Measurements from ENCODE around the gene CLRN3.

DNA sequence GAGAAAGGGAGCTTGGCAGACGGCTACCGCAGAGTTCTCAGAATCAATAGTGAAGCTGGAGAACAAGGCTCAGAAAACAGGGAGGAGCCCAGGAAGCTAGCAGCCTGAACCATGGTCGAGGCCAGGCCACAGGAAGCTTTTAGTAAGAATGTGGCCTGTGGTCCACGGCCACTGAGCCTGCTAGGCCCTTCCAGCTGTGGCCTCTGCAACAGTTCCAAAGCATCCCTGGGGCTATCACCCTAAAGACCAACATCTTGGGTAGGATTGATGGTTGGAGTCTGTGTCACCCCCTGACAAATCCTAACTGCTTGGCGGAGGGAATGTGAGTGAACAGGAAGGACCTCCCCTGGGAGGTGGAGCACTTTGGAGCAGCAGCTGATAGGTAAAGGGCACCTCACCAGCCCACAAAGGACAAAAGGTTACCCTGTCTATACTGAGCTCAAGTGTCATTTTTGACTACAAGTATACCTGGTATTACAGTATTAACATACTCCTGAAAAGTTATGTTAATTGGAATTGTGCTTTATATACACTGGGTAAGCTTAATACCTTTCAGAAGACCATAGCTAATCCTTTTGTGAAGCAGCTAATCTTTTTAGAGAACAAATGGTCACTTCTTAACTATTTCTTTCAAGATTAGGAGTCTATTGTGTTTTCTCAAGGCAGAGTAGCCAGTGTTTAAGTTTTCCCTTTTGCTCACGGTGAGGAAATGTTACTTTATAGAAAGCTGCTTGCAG lies 32.9 kb upstream of the CLRN3 start:
- TF ChIP-seq, protein P1, sequence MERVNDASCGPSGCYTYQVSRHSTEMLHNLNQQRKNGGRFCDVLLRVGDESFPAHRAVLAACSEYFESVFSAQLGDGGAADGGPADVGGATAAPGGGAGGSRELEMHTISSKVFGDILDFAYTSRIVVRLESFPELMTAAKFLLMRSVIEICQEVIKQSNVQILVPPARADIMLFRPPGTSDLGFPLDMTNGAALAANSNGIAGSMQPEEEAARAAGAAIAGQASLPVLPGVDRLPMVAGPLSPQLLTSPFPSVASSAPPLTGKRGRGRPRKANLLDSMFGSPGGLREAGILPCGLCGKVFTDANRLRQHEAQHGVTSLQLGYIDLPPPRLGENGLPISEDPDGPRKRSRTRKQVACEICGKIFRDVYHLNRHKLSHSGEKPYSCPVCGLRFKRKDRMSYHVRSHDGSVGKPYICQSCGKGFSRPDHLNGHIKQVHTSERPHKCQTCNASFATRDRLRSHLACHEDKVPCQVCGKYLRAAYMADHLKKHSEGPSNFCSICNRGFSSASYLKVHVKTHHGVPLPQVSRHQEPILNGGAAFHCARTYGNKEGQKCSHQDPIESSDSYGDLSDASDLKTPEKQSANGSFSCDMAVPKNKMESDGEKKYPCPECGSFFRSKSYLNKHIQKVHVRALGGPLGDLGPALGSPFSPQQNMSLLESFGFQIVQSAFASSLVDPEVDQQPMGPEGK (CRISPR knock-in tag; IDR thresholded peaks at IDR 0.05; ENCODE audit: borderline replicate concordance) = no peak
- TF ChIP-seq, protein P2, sequence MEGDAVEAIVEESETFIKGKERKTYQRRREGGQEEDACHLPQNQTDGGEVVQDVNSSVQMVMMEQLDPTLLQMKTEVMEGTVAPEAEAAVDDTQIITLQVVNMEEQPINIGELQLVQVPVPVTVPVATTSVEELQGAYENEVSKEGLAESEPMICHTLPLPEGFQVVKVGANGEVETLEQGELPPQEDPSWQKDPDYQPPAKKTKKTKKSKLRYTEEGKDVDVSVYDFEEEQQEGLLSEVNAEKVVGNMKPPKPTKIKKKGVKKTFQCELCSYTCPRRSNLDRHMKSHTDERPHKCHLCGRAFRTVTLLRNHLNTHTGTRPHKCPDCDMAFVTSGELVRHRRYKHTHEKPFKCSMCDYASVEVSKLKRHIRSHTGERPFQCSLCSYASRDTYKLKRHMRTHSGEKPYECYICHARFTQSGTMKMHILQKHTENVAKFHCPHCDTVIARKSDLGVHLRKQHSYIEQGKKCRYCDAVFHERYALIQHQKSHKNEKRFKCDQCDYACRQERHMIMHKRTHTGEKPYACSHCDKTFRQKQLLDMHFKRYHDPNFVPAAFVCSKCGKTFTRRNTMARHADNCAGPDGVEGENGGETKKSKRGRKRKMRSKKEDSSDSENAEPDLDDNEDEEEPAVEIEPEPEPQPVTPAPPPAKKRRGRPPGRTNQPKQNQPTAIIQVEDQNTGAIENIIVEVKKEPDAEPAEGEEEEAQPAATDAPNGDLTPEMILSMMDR (IDR thresholded peaks at IDR 0.05 in 2 of 3, conservative IDR thresholded peaks at IDR 0.05 in 1 of 3; ENCODE audit: insufficient read depth in 2 of 3, low read depth in 1 of 3, low read length in 3 of 3) = no peak
- TF ChIP-seq ELF1 (tag; IDR thresholded peaks at IDR 0.05) (no peak), NBN (IDR thresholded peaks at IDR 0.05; ENCODE audit: low read depth) (no peak), ZBED1 (IDR thresholded peaks at IDR 0.05) (no peak), RNF2 (IDR thresholded peaks at IDR 0.05) (no peak), HMG20A (CRISPR knock-in tag; conservative IDR thresholded peaks at IDR 0.05) (no peak), ZNF384 (IDR thresholded peaks at IDR 0.05; ENCODE audit: low read depth, low read length) (no peak), ZFPM2 (CRISPR knock-in tag; IDR thresholded peaks at IDR 0.05) (no peak), ZFP36 (IDR thresholded peaks at IDR 0.05; ENCODE audit: low read depth, low read length, partially characterized antibody) (no peak), CBX2 (IDR thresholded peaks at IDR 0.05; ENCODE audit: insufficient read depth, low read length, poor library complexity, severe bottlenecking) (no peak), RCOR1 (IDR thresholded peaks at IDR 0.05; ENCODE audit: borderline replicate concordance in 1 of 2, low read depth in 2 of 2, low read length in 2 of 2) (no peak), MEF2D (tag; conservative IDR thresholded peaks at IDR 0.05; ENCODE audit: low read depth) (no peak), EZH2 (IDR thresholded peaks at IDR 0.05; ENCODE audit: borderline replicate concordance, low read depth, low read length) (no peak)
